IPS-NIHi7 (cell line): ENCODE measurements around the gene HYAL4.
"Not testable (repeated sequence)": the region's sequence is repeated elsewhere in the genome, so short reads cannot be mapped to it uniquely, and the experiment has no call there.

Source experiments
- DNase-seq: peaks from one replicate; pipeline ENCODE4 v3.0.0; 2012; ENCODE audit warnings: mixed read lengths; ENCODE audit errors: extremely low spot score

Gene HYAL4

DNA sequence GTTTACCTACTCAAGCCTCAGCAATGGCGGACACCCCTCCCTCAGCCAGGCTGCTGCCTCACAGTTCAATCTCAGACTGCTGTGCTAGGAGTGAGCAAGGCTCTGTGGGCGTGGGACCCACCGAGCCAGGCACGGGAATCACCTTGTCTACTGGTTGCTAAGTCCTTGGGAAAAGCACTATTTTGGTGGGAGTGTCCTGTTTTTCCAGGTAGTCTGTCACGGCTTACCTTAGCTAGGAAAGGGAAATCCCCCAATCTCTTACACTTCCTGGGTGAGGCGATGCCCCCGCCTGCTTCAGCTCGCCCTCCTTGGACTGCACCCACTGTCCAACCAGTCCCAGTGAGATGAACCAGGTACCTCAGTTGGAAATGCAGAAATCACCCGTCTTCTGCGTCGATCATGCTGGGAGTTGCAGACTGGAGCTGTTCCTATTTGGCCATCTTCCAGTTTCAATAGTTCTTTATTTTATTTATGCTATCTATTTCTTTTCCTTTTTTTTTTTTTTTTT, at the start of gene HYAL4:
TSS of gene HYAL4 (plus strand) at position 458 of the 508 bp plus-strand sequence. CDS start 23,105 bp downstream, outside the sequence.
- DNase-seq, result no peak

- DNase-seq, result no peak
These were observed 49.1 kb upstream of the HYAL4 start for GRCh38 chr7:123795917-123796316.

- DNase-seq, result no peak
These were observed 48.4 kb upstream of the HYAL4 start for GRCh38 chr7:123796568-123796967.

DNA sequence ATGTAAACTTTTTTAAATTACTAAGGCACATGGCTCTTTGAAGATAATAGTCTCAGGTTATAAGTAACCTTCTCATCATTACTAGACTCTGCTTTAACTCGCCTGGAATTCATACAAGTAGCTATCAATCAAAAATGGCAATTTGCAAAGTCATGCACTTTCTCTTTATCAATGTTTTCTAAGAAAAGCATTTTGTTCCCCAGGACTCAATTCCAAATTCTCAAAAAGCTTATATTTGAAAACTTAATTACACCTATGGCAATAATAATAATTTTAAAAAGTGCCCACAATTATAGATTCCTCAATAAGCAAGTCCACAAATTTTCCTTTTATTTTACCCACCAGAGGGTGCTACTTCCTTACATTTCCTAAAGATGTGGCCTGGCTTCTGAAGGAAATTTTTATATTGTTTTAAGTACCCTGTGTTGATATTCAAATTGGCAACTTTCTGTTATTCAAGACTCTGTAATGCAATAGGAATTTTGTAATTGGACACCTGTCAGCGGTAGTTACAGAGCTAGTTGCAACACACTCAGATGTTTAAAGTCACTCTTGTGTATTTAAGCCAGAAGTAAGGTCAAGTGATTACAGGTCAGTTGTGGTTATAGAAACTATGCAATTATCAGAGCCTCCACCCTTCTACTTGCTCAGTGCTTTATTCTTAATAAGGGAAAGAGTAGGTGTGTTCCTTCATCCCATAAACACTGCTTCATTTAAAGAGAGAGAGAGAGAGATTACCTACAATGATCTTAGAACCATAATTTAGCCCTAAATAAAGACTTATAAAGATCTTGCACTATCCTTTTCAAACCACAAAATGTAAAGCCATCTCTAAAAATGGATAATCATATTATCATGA, 47.1 kb upstream of the HYAL4 start:
- peak; percentile 24 for DNase-seq

- no peak for DNase-seq
These were observed 46.3 kb upstream of the HYAL4 start for GRCh38 chr7:123798532-123799188.

DNA sequence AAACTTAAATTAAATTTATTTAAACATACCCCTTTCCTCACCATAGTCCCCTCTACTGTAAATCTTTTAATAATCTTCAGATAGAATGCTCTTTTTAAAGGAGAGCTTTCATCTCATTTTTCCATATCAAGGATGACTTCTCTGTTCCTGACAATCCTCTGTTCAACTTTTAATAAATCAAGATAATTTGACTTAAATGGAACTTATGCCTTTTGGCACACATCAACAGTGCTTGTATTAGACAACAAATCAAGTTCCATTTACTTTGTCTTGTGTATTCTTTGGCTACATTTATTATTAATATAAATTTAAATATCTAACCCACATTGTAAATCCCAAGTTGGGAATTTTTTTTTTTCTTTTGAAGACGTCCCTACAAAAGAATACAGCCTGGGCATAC, 42.7 kb upstream of the HYAL4 start:
- DNase-seq, result no peak

- DNase-seq, result no peak
These were observed 39.7 kb upstream of the HYAL4 start for GRCh38 chr7:123805287-123805686.

DNA sequence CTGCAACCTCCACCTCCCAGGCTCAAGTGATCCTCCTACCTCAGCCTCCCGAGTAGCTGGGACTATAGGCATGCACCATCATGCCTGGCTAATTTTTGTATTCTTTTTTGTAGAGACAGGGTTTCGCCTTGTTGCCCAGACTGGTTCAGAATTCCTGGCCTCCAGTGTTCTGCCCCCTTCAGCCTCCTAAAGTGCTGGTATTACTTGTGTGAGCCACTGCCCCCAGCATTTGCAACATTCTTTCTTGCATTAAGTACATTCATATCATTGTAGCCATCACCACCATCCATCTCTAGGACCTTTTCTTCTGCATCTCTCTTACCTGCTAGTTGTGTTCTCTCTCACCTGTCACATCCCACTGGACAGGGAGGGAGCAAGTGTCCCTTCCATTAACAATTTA, 35.5 kb upstream of the HYAL4 start:
- DNase-seq, result no peak

- no peak for DNase-seq
These were observed 33.9 kb upstream of the HYAL4 start for GRCh38 chr7:123811056-123811455.

GRCh38 chr7:123816916-123817315, 28.1 kb upstream of the HYAL4 start:
- DNase-seq, result no peak

DNA sequence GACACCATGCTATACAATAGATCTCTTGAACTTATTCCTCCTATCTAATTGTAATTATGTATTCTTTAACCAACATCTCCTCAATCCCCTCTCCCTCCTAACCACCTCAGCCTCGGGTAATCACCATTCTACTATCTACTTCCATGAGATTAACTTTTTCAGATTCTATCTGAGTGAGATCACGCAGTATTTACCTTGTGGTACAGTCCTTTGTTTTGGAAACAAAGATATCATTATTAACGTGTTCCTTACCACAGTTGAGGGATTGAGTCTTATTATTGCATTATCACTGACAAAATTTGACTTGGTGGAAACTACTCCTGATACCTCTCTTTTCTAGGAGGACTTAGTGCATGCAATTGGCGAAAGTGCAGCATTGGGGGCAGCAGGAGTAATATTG, 26.0 kb upstream of the HYAL4 start:
- DNase-seq, result no peak

- DNase-seq, result not testable (repeated sequence)
These were observed 25.2 kb upstream of the HYAL4 start for GRCh38 chr7:123819795-123820194.

DNA sequence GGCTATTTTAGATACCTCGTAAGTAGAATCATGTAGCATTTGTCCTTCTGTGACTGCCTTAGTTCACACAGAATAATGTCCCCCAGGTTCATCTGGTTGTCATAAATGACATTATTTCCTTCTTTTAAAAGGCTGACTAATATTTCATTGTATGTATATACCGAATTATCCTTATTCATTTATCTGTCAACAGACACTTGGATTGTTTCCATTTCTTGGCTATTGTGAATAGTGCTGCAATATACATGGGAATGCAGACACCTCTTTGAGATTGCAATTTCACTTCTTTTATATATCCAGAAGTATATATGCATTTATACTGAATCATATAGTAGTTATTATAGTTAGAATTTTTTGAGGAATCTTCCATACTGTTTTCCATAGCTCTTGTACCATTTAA, 24.1 kb upstream of the HYAL4 start:
- no peak for DNase-seq

DNA sequence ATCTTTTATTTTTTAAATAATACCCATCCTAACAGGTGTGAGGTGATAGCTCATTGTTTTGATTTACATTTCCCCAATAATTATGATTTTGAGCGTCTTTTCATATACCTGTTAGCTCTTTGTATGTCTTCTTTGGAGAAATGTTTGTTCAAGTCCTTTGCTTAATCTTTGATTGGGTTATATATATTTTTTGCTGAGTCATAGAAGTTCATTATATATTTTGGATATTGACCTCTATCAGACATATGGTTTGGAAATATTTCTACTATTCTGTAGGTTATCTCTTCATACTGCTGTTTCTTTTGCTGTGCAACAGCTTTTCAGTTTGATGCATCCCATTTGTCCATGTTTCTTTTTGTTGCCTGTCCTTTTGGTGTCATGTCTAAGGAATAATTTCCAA, 23.6 kb upstream of the HYAL4 start:
- no peak for DNase-seq

- DNase-seq, result no peak
These were observed 20.8 kb upstream of the HYAL4 start for GRCh38 chr7:123823898-123824753.

DNA sequence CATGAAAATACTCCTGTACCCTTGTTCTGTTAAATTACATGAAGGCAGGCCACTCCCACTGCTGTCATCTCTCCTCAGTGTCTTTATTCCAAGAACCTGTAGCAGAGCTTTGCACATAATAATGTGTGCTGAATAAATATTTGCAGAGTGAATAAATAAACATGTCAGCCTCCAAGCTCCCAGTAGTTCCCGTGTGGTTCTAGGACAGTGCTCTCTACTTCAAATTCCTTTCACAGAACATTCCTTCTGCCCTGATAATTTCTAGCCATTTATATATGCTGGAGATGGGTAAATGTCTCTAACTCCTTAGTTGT, 20.3 kb upstream of the HYAL4 start:
- DNase-seq, result no peak

GRCh38 chr7:123828805-123829204, 16.2 kb upstream of the HYAL4 start:
- no peak for DNase-seq

DNA sequence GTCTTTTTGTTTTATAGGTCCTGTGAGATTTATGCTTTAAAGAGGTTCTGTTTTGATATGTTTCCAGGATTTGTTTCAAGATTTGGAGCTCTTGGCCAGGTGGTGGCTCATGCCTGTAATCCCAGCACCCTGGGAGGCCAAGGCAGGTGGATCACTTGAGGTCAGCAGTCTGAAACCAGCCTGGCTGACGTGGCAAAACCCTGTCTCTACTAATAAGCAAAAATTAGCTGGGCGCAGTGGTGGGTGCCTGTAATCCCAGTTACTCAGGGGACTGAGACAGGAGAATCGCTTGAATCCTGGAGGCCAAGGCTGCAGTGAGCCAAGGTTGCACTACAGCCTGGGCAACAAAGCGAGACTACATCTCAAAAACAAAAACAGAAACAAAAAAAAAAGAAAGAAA, 8.3 kb upstream of the HYAL4 start:
- DNase-seq, result no peak

GRCh38 chr7:123839106-123839505, 5.9 kb upstream of the HYAL4 start:
- not testable (repeated sequence) for DNase-seq

- DNase-seq, result not testable (repeated sequence)
These were observed 827 bp upstream of the HYAL4 start for GRCh38 chr7:123844142-123844541.

GRCh38 chr7:123845823-123846216, 851 bp downstream of the HYAL4 start:
- DNase-seq, result no peak

DNA sequence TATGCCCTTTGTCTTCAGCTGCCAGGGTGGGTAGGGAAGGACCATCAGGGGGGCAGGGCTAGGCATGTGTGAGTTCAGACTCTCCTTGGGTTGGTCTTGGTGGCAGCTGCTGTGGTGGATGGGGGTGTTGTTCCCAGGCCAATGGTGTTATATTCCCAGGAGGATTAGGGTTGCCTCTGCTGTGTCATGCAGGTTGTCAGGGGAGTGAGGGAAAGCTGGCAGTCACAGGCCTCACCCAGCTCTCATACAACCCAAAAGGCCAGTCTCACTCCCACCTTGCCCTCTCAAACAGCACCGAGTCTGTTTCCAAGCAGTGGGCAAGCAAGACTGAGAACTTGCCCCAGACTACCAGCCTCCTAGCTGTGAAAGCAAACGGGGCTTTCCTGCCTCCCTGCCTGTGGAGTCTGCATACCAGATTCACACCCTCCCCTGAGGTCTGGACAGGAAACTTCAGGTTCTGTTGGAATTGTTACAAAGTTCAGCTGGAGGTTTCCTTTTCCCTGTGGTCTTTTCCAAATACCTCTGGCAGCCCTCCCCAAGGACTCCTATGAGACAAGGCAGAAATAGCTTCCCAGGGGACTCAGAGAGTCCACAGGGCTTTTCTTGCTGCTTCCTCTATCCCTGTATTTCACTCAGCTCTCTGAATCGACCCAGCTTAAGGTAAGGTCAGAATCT, 1.4 kb downstream of the HYAL4 start:
- DNase-seq, result no peak
